ENCODE measurements around the gene RPL13A.

DNA sequence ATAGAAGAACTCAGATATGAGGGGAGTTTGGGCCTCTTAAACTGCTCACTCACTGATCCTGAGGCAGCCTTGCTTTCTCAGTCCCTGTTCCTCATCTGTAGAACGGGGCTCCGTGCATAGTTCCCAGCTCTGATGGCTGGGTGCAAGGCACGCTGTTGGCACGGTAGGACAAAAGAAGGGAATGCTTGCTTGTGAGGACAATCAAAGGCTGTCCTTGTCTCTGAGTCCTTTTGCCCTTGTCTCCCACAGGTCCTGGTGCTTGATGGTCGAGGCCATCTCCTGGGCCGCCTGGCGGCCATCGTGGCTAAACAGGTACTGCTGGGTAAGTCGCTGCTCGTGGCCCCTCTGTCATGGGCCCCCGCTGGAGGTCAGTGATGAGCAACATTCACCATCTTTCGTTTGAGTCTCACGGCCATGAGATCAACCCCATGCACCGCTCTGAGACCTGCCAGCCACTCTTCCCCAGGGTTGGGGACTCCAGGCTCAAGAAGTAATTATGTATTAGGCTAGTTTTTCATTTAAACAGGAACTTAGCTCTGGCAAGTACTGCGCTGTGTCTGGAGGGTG, 2.3 kb downstream of the RPL13A start:
- TF ChIP-seq CTCF (IDR thresholded peaks at IDR 0.05), result no peak
- no peak for TF ChIP-seq POLR2AphosphoS5 (IDR thresholded peaks at IDR 0.05)

Measured in suprapubic skin (tissue), 3 donors.